G401 (cell line): ENCODE measurements around the gene C22orf15. TPM values are rescaled to one million over a fixed set of nuclear protein-coding genes. Genes with fewer than 3 reads are reported as not detected.

Experiments used
- DNase-seq: peaks from one replicate; pipeline ENCODE4 v3.0.0-alpha.2; 2015; ENCODE audit warnings: low spot score
- in situ Hi-C: cut with HindIII; loops from 2 replicates; pipeline ENCODE4 v1.10.0; 2016; ENCODE audit warnings: low sequenced_read_pairs, mixed read lengths
- total RNA-seq: library from RNA; depleted of rRNA; stranded (reverse); fragments of >200 nt; shearing (Covaris generic); gene quantifications from 2 replicates; pipeline ENCODE4 v1.2.3, GENCODE V29; 2014

The C22orf15 gene
- total RNA-seq, 1 experiment from 2014 or later: not detected

DNA sequence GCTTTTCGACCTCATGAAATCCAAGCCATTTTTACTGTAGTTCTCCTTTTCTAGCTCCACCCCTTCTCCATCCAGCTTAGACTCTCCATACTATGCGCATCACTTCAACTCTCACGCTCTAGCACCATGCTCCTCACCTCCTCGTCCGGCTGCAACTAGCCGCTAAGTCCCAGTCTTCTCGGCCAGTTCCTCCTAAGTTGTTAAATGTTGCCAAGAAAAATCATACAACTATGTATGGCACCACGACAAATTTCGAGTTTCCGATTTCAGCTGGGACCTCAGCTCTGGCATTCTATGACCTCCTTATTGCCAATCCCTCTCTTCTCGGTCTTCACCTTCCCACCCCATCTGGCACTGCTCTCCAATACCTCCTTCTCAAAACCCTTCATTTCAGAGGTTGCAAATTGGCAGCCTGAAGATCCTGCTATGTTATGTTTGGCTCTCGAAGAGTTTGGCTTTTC lies 12.9 kb upstream of the C22orf15 start:
- in situ Hi-C loops: no loop called here
- no peak for DNase-seq

DNA sequence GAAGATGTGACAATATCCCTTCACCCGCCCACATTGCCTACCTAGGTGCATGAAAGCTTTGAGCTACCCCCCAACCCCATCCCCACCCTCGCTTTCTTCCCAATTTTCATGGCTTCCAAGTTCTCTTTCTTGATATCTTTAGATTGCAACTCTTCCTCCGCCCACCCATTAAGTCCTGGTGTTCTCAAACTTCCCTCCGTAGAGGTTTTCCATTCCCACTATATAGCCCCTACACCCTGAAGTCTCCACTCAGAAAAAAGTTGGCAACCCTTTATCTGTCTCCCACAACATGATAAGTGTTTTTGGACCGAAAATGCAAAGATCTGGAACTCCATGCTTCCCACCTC lies 12.4 kb upstream of the C22orf15 start:
- DNase-seq: peak; percentile 22
- in situ Hi-C loops: no loop called here

DNA sequence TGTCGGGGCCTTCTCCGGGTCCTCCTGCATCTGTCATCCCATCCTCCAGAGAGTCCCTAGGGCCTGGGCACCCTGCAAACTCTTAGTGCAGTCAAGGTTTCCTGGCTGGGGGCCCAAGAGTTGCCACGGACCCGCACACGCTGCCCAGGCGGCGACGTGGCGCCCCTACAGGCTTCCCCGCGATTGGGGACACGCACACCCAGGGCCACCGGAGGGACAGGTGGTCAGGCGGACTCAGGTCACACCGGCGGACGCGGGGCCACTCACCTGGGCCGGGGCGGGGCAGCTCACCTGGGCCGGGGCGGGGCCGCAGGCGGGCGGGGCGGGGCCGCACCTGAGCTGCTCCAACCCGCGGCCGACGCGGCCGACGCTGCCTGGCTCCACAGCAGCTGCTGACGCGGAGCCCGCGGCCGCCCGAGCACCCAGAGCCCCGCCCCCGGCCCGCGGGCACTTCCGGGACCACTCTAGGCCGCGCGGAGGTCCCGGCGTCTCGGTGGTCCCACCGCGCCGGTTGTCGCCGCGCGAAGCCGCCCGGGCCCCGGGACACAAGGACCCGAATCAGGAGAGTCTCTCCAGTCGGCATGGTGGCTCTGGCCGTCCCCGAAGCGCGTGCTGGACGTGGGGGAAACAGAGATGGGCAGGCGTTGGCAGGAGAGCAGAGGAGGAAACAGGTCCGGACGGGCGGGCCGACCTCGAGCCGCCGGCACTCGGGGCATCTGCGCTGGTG lies 11.9 kb upstream of the C22orf15 start, which contains the start of gene ZNF70:
Gene ZNF70 (minus strand): TSS at position 399 of the 727 bp plus-strand sequence. CDS start 5,972 bp downstream, outside the sequence.
- in situ Hi-C loops: no loop called here
- DNase-seq: peak; percentile 89

DNA sequence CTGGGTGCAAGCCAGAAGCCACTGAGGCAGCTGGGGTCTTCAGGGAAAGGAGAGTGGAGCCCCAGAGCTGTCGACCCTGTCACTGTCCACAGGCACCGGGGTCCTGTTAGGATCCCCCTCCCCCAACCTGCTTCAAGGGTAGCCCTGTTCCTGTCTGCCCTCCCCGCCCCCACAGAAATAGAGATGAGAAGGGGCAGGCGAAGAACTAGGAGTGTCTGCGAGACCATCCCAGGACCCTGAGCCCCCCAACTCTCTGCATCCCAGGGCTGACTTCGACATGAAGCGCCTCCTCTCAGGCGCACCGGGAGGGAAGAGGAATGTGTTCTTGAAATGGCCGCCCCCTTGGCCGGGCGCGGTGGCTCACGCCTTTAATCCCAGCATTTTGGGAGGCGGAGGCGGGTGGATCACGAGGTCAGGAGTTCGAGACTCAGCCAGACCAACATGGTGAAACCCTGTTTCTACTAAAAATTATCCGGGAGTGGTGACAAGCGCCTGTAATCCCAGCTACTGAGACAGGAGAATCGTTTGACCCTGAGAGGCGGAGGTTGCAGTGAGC lies 11.3 kb upstream of the C22orf15 start:
- in situ Hi-C loops: no loop called here
- DNase-seq: peak; percentile 51

DNA sequence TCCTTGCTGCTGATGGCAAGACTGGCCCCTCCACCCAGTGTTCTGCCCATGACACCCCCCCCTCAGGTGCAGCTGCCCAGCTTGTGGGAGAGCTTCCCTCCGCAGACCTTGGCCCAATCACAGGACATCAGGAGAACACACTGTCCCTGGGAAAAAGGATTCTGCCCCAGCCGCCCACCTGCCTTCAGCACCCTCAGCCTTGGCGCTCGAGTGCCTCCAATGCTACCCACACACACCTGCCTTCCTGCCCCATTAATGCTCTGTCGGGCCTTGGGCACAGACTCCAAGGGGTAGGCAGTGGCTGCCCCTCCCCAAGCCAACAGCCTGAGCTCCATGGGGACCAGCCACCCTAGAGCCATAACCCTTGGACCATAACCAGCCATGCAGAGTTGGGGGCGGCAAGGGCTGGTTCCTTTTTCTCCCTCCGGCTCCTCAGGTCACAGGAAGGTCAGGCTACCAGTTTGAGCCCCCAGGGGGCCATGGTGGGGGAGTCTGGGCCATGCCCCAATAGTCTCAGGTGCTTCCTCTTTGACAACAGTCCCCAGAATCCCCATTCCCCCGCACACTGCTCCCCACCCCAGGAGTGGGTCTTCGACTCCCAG lies 10.6 kb upstream of the C22orf15 start:
- no peak for DNase-seq
- in situ Hi-C loops: no loop called here

DNA sequence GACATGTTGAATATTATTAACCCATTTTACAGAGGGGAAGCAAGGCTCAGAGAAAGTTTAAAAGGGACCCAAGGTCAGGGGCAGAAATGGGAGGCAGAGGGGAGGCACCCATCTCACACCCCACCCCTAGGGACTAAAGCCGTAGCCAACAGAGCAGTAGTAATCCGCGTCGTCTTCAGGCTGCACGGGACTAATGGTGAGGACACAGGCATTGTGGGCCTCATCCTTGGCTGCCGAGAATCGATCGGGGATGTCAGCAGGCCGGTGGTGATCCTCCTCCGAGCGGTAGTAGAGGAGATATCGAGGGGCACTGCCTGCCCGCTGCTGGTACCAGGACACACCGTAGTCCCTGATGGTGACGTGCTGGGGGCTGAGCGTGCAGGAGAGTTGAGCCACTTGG lies 10.0 kb upstream of the C22orf15 start:
- in situ Hi-C loops: no loop called here
- DNase-seq: no peak

DNA sequence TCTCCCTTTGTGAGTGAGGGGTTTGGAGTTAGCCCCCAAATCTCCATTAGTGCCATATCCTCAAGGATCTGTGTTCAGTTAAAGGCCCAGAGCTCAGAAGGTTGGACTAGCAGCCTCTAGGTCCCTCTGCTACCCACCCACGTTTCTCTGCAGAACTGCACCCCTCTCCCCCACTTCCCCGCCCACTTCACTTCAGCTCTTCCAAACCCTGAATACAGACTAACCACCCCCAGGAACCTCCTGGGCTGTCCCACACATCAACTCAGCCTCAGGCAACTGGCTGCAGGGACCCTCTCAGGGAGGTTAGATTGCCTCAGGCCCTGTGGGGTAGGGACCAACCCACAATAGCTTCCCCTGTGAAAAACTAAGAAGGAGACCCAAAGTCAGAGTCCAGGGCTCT lies 9.4 kb upstream of the C22orf15 start:
- in situ Hi-C loops: no loop called here
- no peak for DNase-seq

DNA sequence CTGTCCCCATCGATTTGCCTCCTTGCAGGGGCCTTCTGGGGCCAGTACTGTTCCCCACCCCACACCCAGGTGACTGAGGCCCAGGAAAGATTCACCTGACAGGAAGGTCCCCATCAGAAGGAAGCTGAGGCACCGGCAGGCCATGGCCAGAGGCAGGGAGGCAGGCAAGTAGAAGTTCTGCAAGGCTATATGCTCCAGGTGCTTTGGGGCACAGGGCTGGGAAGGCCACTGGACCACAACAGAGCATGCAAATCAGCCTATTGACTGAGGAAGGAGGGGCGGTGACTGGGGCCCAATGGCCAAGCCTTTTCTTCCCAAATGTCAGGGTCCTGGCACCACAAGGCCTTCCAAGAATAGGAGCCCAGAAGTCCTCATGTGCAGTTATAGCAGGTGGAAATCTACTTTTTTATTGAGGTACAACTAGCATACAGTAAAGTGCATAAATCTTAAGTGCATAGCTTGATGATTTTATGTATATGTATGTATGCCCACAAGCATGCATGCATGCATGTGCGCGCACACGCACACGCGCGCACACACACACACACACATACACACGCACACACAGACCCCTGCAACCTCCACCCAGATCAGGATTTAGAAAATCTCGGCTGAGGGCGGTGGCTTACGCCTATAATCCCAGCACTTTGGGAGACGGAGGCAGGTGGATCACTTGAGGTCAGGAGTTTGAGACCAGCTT lies 8.4 kb upstream of the C22orf15 start, which contains the start of gene VPREB3:
Gene VPREB3 (minus strand): TSS at position 206 of the 700 bp plus-strand sequence. CDS start 62 bp downstream, at position 144.
- in situ Hi-C loops: no loop called here

DNA sequence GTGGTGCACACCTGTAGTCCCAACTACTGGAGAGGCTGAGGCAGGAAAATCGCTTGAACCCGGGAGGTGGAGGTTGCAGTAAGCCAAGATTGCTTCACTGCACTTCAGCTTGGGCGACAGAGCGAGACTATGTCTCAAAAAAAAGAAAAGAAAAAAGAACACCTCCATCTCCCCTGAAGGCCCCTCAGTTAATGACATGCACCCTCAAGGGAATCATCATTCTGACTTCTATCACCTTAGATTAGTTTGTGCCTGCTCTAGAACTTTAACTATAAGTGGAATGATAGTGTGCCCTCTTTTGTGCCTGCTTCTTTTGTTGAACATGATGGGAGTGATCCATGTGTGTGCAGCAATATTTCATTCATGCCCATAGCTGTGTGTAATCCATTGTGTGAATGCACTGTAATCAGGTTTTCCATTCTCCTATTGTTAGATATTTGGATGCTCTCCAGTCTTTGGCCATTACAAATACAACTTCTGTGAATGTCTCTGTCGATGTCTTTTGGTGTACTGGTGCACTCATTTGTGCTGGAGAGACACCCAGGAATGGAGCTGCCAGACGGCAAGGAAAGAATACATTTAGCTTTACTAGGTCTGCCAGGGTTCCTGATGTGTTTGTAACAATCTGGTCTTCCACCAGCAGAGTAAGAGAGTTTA lies 7.7 kb upstream of the C22orf15 start:
- in situ Hi-C loops: no loop called here
- DNase-seq: no peak

More for the DNA sequence above, 8.4 kb upstream of the C22orf15 start, which contains the start of gene VPREB3:
- DNase-seq: no peak

DNA sequence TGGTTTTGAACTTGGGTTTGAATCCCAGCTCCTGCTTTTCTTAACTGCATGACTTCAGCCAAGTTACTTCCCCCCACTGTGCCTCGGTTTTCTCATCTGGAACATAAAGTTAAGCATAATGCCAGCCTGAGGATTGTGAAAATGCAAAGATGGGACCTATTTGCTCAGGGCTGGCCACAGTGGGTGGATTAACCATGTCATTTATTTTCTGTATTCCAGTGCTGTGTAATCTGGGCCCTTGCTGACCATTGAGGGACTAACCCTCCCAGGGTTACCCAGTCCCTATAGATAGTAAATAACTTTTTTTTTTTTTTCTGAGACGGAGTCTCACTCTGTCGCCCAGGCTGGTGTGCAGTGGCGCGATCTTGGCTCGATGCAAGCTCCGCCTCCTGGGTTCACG lies 7.1 kb upstream of the C22orf15 start:
- in situ Hi-C loops: no loop called here
- no peak for DNase-seq

DNA sequence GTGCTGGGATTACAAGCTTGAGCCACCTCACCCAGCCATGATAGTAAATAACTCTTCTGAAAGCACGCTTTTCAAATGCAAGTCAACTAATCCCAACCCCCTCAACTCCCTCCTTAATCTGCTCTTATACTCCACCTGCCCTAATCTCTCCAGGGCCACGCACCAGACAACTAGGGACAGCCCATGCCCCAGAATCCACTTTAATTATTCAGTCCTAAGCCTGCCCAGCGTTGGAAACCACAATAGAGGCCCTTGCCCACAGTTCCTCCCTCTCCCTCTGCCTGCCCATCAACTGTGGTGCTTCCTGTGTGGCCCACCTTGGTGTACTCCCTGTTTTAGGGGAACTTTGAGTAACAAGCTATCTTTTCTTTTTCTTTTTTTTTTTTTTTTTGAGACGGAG lies 5.9 kb upstream of the C22orf15 start:
- DNase-seq: no peak
- in situ Hi-C loops: no loop called here

DNA sequence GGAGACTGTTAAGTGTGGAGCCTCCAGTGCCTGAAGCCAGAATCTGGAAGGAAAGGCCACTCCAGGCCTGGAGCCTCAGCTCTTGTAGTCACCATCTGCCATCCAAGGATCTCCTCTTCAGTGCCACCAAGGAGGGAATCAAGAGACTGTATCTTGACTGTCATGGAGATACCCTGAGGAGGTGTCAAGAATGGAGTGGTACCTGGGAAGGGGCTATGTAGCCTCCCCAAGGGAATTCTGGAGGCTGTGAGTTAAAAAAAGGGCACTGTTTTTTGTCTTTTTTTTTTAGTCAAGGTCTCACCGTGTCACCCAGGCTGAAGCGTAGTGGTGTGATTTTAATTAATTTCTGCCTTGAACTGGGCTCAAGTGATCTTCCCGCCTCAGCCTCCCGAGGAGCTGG lies 3.2 kb upstream of the C22orf15 start:
- in situ Hi-C loops: no loop called here
- no peak for DNase-seq

DNA sequence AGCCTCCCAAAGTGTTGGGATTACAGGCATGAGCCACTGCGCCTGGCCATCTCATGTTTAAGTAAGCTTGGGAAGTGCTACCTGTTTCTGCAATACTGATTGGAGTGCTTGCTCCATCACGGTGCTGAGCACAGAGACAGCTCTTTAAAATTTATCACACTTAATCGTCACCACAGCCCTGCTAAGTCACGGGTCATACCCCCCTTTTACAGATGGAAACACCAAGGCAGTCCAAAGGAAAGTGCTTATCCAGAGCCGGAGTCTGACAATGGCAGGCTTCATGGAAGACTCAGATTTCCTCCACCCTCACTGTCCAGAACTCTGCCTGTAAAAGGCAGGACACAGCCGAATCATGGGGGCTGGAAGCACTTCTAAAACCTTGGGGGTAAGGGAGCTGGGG lies 2.7 kb upstream of the C22orf15 start:
- in situ Hi-C loops: no loop called here
- DNase-seq: no peak

DNA sequence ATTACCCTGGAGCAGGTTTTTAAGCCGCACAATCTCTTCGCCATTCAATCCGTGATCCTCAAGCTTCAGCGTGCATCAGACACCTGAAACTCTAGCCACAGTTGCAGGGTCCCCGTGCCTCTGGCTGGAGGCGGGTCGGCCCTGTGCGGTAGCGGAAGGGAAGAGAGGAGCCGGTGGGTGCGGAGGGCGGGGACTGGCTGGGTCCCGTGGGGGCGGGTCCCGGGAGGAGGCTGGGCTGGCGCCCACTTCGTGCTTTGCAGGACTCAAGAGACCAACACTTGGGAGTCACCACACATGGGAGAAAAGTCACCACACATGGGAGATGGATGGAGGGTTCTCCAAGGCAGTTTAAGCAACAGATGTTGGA lies 772 bp downstream of the C22orf15 start:
- DNase-seq: no peak
- in situ Hi-C loops: no loop called here

DNA sequence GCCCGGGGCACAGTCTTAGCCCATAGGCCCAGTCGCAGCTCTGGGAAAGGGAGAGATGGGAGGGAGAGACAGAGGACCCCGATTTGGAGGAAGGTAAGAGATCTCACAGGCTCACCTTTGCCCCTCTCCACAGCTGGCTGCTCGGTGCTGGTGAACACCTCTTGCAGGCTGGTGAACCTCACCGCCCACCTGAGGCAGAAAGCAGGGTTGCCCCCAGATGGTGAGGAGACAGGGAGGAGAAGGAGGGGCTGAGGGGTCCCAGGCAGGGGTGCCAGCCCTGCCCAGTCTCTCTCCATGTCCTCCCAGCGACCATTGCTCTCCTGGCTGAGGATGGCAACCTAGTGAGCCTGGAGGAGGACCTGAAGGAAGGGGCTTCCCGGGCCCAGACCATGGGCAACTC lies 1.2 kb downstream of the C22orf15 start:
- in situ Hi-C loops: no loop called here
- no peak for DNase-seq

DNA sequence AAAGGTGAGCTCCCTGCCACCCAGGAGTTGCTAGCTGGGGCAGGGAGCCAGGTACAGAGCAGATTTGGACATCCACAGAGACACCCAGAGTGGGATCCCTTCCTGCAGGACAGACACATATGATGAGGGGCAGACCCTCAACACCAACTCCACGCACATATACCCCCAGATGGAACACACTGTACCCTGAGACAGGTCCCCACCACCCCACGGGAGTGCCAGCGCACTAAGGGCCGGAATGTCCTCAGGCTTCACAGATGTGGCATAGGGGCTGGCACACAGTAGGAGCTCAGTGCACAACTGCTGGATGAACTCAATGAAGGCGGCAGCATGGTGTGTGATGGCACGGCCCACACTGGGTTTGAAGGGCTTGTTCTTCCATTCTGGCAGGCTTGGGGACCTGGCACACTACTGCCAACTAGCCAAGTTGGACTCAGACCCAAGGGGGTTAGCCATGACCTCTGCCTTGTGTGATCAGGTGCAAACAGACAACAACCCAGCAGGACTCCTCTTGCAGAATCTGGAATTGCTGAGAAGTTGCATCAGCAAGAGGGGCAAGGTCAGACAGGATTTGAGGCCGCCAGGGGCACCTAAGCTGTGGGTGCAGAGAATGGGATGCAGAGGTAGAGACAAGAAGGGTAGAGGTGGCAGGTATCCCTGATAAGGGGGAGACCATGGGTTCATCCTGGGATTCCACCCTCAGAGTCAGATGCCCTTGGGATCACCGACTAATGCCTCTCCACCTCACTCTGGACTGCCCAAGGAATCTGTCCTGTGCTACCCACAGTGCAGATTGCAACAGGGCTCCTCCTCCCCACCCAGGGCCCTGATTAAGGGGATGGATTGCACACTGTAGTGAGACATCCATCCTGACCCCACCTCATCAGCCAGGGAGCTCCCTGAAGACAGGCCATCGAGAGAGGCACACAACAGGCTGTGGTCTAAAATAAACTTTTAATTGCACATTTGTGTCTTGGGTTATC lies 2.4 kb downstream of the C22orf15 start:
- in situ Hi-C loops: no loop called here

DNA sequence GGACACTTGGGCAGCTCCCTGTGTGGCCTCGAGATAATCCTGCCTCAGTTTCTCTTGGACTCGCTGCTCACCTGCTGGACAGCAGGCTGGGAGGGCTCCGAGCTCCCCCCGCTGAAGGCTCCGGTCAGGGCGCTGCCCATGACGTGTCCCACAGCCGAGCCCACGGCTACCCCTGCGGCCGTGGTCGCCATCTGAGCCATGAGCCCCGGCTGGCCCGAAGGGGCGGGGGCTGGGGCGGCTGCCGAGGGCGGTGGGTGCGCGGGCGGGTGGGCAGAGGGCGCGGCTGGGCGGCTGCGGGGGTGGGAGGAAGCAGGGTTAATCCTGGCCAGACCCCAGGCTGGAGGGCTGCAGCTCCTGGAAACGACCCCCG lies 4.5 kb downstream of the C22orf15 start:
- DNase-seq: no peak
- in situ Hi-C loops: no loop called here

More for the DNA sequence above, 2.4 kb downstream of the C22orf15 start:
- no peak for DNase-seq
